ENCODE data around the gene PPFIBP2.
A peak's percentile ranks its signal among the peaks of the same experiment; 100 is the strongest.

Gene PPFIBP2

DNA sequence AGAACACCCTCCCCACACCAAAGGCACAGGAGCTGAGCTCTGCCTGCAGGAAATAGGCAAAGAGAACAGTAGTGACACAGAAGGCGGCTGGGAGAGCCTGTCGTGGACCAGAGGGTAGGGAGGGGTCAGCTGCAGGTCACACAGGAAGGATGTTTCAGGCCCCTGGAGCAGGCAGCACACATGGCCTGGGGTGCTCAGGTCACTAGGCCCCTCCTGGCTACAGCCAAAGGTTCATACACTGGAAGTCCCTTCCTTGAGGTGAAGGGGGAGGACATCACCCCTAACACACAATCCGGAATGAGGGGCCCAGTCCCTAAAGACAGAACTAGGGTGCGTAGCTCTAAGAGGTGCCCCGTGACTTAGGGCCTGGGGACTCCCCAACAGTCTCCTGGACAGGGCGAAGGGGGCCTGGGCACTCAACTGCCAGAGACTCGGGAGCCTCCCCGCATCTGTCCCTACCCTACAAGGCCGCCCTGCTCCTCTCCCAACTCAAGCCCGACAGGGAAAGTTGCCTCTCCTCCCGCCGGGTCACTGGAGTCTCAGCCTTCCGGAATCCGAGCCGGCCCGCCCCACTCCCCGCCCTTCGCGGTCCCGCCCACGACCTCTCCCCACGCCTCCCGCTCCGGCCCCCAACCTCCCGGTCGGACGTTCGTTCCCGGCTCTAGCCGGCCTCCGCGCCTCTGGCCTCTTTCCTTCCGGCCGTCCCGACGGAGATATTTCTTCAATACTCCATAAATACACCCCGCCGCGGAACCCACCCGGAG, 159.3 kb downstream of the PPFIBP2 start, which contains the start of gene CYB5R2:
CYB5R2 (minus strand) TSS at position 541 of the 764 bp plus-strand sequence. CDS start 675 bp downstream, outside the sequence.
- no peak within 1 kb of the TSS for H2BK120ac ChIP-seq (ENCODE audit: low read depth, low read length)
- H4K91ac ChIP-seq (ENCODE audit: low read depth, low read length, poor library complexity), result no peak within 1 kb of the TSS
- H3K18ac ChIP-seq (ENCODE audit: low read length), result peak within 1 kb of the TSS; percentile 99
- peak within 1 kb of the TSS; percentile 53 for H2AK5ac ChIP-seq (ENCODE audit: low read depth, low read length)
- peak within 1 kb of the TSS in 1 of 2 donors; percentile 84 for H3K4me3 ChIP-seq (ENCODE audit: low read length in 2 of 2)
- WGBS, 2 donors (ENCODE audit: extremely low coverage in 2 of 2, insufficient read length in 2 of 2, insufficient replicate concordance in 1 of 2), result no CpG with 5 or more reads among the region's 40 CpGs
- H3K9ac ChIP-seq (ENCODE audit: low read depth, low read length, poor library complexity), result peak within 1 kb of the TSS; percentile 95
- H3K4me2 ChIP-seq (ENCODE audit: insufficient read depth, low read length, poor library complexity, severe bottlenecking), result peak within 1 kb of the TSS; percentile 79
- H3K14ac ChIP-seq (ENCODE audit: low read length), result peak within 1 kb of the TSS; percentile 95
- no peak within 1 kb of the TSS for H3K27ac ChIP-seq (replicated peaks; ENCODE audit: low read length)
- peak within 1 kb of the TSS; percentile 80 for H3K4ac ChIP-seq (ENCODE audit: low read length)
- no peak within 1 kb of the TSS for H4K8ac ChIP-seq (ENCODE audit: low read depth, low read length)
- H3K36me3 ChIP-seq (replicated peaks in 1 of 2; ENCODE audit: control insufficient read depth in 2 of 2, insufficient read depth in 2 of 2, low read length in 2 of 2), result peaks cover 0 to 2% of the 10 kb centered on the region in 2 donors
- peak; percentile 59 for DNase-seq (ENCODE audit: low spot score)
- no peak within 1 kb of the TSS for H2AFZ ChIP-seq (ENCODE audit: low read length)
- peaks cover 0 to 21% (median 2%) of the 10 kb centered on the region in 3 experiments for H3K27me3 ChIP-seq (ENCODE audit: control insufficient read depth in 3 of 3, insufficient read depth in 3 of 3, low read depth in 1 of 3, low read length in 3 of 3)
- peak within 1 kb of the TSS; percentile 65 for H3K23ac ChIP-seq (ENCODE audit: low read depth, low read length, poor library complexity)
- no peak within 1 kb of the TSS for H2BK15ac ChIP-seq (ENCODE audit: low read length)
- H3K9me3 ChIP-seq (replicated peaks in 1 of 2; ENCODE audit: control insufficient read depth in 2 of 2, insufficient read depth in 1 of 2, low read depth in 1 of 2, low read length in 2 of 2), result no peaks in the 10 kb centered on the region
- H2BK5ac ChIP-seq (ENCODE audit: low read length), result peak within 1 kb of the TSS; percentile 40
- peaks cover 3% of the 10 kb centered on the region for H3K79me1 ChIP-seq (ENCODE audit: low read depth, low read length)
- H2BK12ac ChIP-seq (ENCODE audit: low read length), result peak within 1 kb of the TSS; percentile 65
- H3K4me1 ChIP-seq (ENCODE audit: control insufficient read depth in 2 of 2, insufficient read depth in 1 of 2, low read depth in 1 of 2, low read length in 2 of 2), result peaks cover 13 to 16% of the 10 kb centered on the region in 2 donors

DNA sequence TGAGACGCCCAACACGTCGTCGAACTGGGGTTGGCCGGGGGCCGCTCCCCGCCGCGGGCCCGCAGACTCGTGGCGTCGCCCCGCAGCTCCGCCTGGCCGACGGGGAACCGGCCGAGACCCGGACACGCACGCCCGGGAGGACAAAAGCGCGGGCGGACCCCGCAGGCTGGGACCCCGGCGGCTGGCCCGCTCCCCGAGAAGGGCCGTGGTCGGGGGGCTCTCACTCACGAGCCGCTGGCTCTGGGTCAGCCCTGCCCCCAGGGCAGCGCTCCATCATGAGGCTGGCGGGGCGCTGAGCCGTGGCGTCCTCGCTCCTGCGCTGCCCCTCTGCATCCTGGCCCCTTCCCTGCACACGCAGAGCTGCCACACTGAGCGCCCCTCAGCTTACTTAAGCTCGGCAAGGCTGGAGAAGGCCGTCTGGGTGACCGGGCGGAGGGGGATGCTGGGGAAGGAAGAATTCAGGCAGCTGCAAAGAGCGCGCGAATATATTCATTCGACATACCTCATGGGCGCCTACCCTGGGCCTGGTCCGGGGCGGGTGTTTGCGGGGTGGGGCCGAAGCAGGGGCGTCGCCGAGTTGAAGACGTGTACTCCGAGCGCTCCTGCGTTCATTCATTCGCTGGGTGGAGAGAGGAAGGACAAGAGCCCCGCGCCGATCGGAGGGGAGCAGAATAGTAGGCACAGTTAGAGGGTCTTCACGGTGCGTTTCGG, 160.1 kb downstream of the PPFIBP2 start:
- peak overlapping the region; percentile 80 for H3K4ac ChIP-seq (ENCODE audit: low read length)
- H2AK5ac ChIP-seq (ENCODE audit: low read depth, low read length), result peak overlapping the region; percentile 53
- H3K4me2 ChIP-seq (ENCODE audit: insufficient read depth, low read length, poor library complexity, severe bottlenecking), result peak overlapping the region; percentile 79
- H3K9me3 ChIP-seq (replicated peaks in 1 of 2; ENCODE audit: control insufficient read depth in 2 of 2, insufficient read depth in 1 of 2, low read depth in 1 of 2, low read length in 2 of 2), result no peaks in the 10 kb centered on the region
- peak overlapping the region in 1 of 2 donors; percentile 84 for H3K4me3 ChIP-seq (ENCODE audit: low read length in 2 of 2)
- H4K8ac ChIP-seq (ENCODE audit: low read depth, low read length), result no peak overlapping the region
- H2AFZ ChIP-seq (ENCODE audit: low read length), result no peak overlapping the region
- H3K23ac ChIP-seq (ENCODE audit: low read depth, low read length, poor library complexity), result peak overlapping the region; percentile 65
- H3K27me3 ChIP-seq (ENCODE audit: control insufficient read depth in 3 of 3, insufficient read depth in 3 of 3, low read depth in 1 of 3, low read length in 3 of 3), result peaks cover 0 to 21% (median 2%) of the 10 kb centered on the region in 3 experiments
- peak; percentile 48 for DNase-seq (ENCODE audit: low spot score)
- H4K91ac ChIP-seq (ENCODE audit: low read depth, low read length, poor library complexity), result no peak overlapping the region
- H2BK15ac ChIP-seq (ENCODE audit: low read length), result no peak overlapping the region
- peak overlapping the region; percentile 40 for H2BK5ac ChIP-seq (ENCODE audit: low read length)
- no peak overlapping the region for H2BK120ac ChIP-seq (ENCODE audit: low read depth, low read length)
- H3K9ac ChIP-seq (ENCODE audit: low read depth, low read length, poor library complexity), result peak overlapping the region; percentile 95
- peaks cover 6 to 12% of the 10 kb centered on the region in 2 donors for H3K4me1 ChIP-seq (ENCODE audit: control insufficient read depth in 2 of 2, insufficient read depth in 1 of 2, low read depth in 1 of 2, low read length in 2 of 2)
- H3K27ac ChIP-seq (replicated peaks; ENCODE audit: low read length), result no peak overlapping the region
- H3K14ac ChIP-seq (ENCODE audit: low read length), result peak overlapping the region; percentile 95
- peak overlapping the region; percentile 99 for H3K18ac ChIP-seq (ENCODE audit: low read length)
- no CpG with 5 or more reads among the region's 72 CpGs for WGBS, 2 donors (ENCODE audit: extremely low coverage in 2 of 2, insufficient read length in 2 of 2, insufficient replicate concordance in 1 of 2)
- no peak overlapping the region for H2BK12ac ChIP-seq (ENCODE audit: low read length)
- peaks cover 3% of the 10 kb centered on the region for H3K79me1 ChIP-seq (ENCODE audit: low read depth, low read length)
- peaks cover 0 to 2% of the 10 kb centered on the region in 2 donors for H3K36me3 ChIP-seq (replicated peaks in 1 of 2; ENCODE audit: control insufficient read depth in 2 of 2, insufficient read depth in 2 of 2, low read length in 2 of 2)

DNA sequence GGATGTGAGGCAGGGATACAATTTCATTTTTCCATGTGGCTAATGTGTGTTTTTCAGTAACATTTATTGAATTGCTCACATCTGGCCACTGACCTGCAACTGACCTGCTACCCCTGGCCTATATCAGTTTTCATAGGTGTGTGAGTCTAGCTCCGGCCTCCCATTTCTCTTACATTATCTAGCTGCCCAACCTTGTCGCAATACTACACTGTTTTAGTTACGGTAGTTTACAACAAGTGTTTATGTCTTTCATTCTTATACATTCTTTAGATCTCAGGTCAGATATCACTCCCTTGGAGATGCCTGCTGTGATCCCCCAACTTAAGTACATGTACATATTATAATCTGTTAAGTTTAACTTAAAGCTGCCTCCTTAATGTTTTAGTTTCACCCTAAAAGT, 161.8 kb downstream of the PPFIBP2 start:
- H3K4ac ChIP-seq (ENCODE audit: low read length), result no peak overlapping the region
- DNase-seq (ENCODE audit: low spot score), result no peak
- peaks cover 0 to 2% of the 10 kb centered on the region in 2 donors for H3K36me3 ChIP-seq (replicated peaks in 1 of 2; ENCODE audit: control insufficient read depth in 2 of 2, insufficient read depth in 2 of 2, low read length in 2 of 2)
- peaks cover 3% of the 10 kb centered on the region for H3K79me1 ChIP-seq (ENCODE audit: low read depth, low read length)
- H2BK120ac ChIP-seq (ENCODE audit: low read depth, low read length), result no peak overlapping the region
- no peak overlapping the region for H2BK12ac ChIP-seq (ENCODE audit: low read length)
- peaks cover 0 to 18% (median 2%) of the 10 kb centered on the region in 3 experiments for H3K27me3 ChIP-seq (ENCODE audit: control insufficient read depth in 3 of 3, insufficient read depth in 3 of 3, low read depth in 1 of 3, low read length in 3 of 3)
- no CpG with 5 or more reads among the region's 3 CpGs for WGBS, 2 donors (ENCODE audit: extremely low coverage in 2 of 2, insufficient read length in 2 of 2, insufficient replicate concordance in 1 of 2)
- no peaks in the 10 kb centered on the region for H3K9me3 ChIP-seq (replicated peaks in 1 of 2; ENCODE audit: control insufficient read depth in 2 of 2, insufficient read depth in 1 of 2, low read depth in 1 of 2, low read length in 2 of 2)
- H2AFZ ChIP-seq (ENCODE audit: low read length), result no peak overlapping the region
- H2AK5ac ChIP-seq (ENCODE audit: low read depth, low read length), result no peak overlapping the region
- H4K91ac ChIP-seq (ENCODE audit: low read depth, low read length, poor library complexity), result no peak overlapping the region
- H3K23ac ChIP-seq (ENCODE audit: low read depth, low read length, poor library complexity), result no peak overlapping the region
- no peak overlapping the region for H2BK5ac ChIP-seq (ENCODE audit: low read length)
- no peak overlapping the region for H3K4me2 ChIP-seq (ENCODE audit: insufficient read depth, low read length, poor library complexity, severe bottlenecking)
- H3K14ac ChIP-seq (ENCODE audit: low read length), result no peak overlapping the region
- no peak overlapping the region for H3K18ac ChIP-seq (ENCODE audit: low read length)
- no peak overlapping the region for H4K8ac ChIP-seq (ENCODE audit: low read depth, low read length)
- no peak overlapping the region for H3K4me3 ChIP-seq (ENCODE audit: low read length in 2 of 2)
- H3K9ac ChIP-seq (ENCODE audit: low read depth, low read length, poor library complexity), result no peak overlapping the region
- no peak overlapping the region for H3K27ac ChIP-seq (replicated peaks; ENCODE audit: low read length)
- no peak overlapping the region for H2BK15ac ChIP-seq (ENCODE audit: low read length)
- H3K4me1 ChIP-seq (ENCODE audit: control insufficient read depth in 2 of 2, insufficient read depth in 1 of 2, low read depth in 1 of 2, low read length in 2 of 2), result peaks cover 0 to 9% of the 10 kb centered on the region in 2 donors

DNA sequence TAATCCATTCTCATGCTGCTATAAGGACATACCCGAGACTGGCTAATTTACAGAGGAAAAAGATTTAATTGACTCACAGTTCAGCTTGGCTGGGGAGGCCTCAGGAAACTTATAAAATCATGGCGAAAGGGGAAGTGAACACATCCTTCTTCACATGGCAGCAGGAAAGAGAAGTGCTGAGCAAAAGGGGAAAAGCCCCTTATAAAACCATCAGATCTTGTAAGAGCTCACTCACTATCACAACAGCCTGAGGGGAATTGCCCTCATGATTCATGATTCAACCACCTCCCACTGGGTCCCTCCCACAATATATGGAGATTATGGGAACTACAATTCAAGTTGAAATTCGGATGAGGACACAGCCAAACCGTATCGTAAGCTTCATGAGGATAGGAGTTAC, 163.3 kb downstream of the PPFIBP2 start:
- H3K14ac ChIP-seq (ENCODE audit: low read length), result no peak overlapping the region
- H3K4ac ChIP-seq (ENCODE audit: low read length), result no peak overlapping the region
- no peak overlapping the region for H3K18ac ChIP-seq (ENCODE audit: low read length)
- no peak overlapping the region for H4K8ac ChIP-seq (ENCODE audit: low read depth, low read length)
- peaks cover 3% of the 10 kb centered on the region for H3K79me1 ChIP-seq (ENCODE audit: low read depth, low read length)
- no peak overlapping the region for H3K4me2 ChIP-seq (ENCODE audit: insufficient read depth, low read length, poor library complexity, severe bottlenecking)
- peaks cover 0 to 15% (median 2%) of the 10 kb centered on the region in 3 experiments for H3K27me3 ChIP-seq (ENCODE audit: control insufficient read depth in 3 of 3, insufficient read depth in 3 of 3, low read depth in 1 of 3, low read length in 3 of 3)
- H2AK5ac ChIP-seq (ENCODE audit: low read depth, low read length), result no peak overlapping the region
- no peak overlapping the region for H3K27ac ChIP-seq (replicated peaks; ENCODE audit: low read length)
- H3K9me3 ChIP-seq (replicated peaks in 1 of 2; ENCODE audit: control insufficient read depth in 2 of 2, insufficient read depth in 1 of 2, low read depth in 1 of 2, low read length in 2 of 2), result no peaks in the 10 kb centered on the region
- no peak for DNase-seq (ENCODE audit: low spot score)
- no peak overlapping the region for H3K23ac ChIP-seq (ENCODE audit: low read depth, low read length, poor library complexity)
- H2BK15ac ChIP-seq (ENCODE audit: low read length), result no peak overlapping the region
- no peak overlapping the region for H3K9ac ChIP-seq (ENCODE audit: low read depth, low read length, poor library complexity)
- no peak overlapping the region for H3K4me3 ChIP-seq (ENCODE audit: low read length in 2 of 2)
- H3K36me3 ChIP-seq (replicated peaks in 1 of 2; ENCODE audit: control insufficient read depth in 2 of 2, insufficient read depth in 2 of 2, low read length in 2 of 2), result peaks cover 0 to 2% of the 10 kb centered on the region in 2 donors
- H2BK5ac ChIP-seq (ENCODE audit: low read length), result no peak overlapping the region
- no peak overlapping the region for H4K91ac ChIP-seq (ENCODE audit: low read depth, low read length, poor library complexity)
- no CpG with 5 or more reads among the region's 5 CpGs for WGBS, 2 donors (ENCODE audit: extremely low coverage in 2 of 2, insufficient read length in 2 of 2, insufficient replicate concordance in 1 of 2)
- H2BK120ac ChIP-seq (ENCODE audit: low read depth, low read length), result no peak overlapping the region
- no peak overlapping the region for H2BK12ac ChIP-seq (ENCODE audit: low read length)
- peaks cover 0 to 9% of the 10 kb centered on the region in 2 donors for H3K4me1 ChIP-seq (ENCODE audit: control insufficient read depth in 2 of 2, insufficient read depth in 1 of 2, low read depth in 1 of 2, low read length in 2 of 2)
- no peak overlapping the region for H2AFZ ChIP-seq (ENCODE audit: low read length)

Data from neuronal stem cell (in vitro differentiated cells).